HFFc6 (cell line): ENCODE measurements around the gene PAK4. TPM values are rescaled to one million over a fixed set of nuclear protein-coding genes. Genes with fewer than 3 reads are reported as not detected.
"Not testable (repeated sequence)": the region's sequence is repeated elsewhere in the genome, so short reads cannot be mapped to it uniquely, and the experiment has no call there.

Experiments used
- DNase-seq: peaks from one replicate; pipeline ENCODE4 v3.0.0-alpha.2; 2018
- H3K27ac Mint-ChIP-seq: 2 replicates; pipeline ENCODE4 v1.8.0; 2020; ENCODE audit warnings: mild to moderate bottlenecking, mixed read lengths
- H3K27me3 Mint-ChIP-seq: 2 replicates; pipeline ENCODE4 v1.8.0; 2021; ENCODE audit warnings: mild to moderate bottlenecking, moderate library complexity, mixed read lengths; ENCODE audit not compliant: insufficient read depth
- H3K36me3 Mint-ChIP-seq: 2 replicates; pipeline ENCODE4 v1.8.0; 2021; ENCODE audit warnings: low read depth, mixed read lengths
- H3K4me1 Mint-ChIP-seq: 2 replicates; pipeline ENCODE4 v1.8.0; 2020; ENCODE audit warnings: low read depth, mixed read lengths
- H3K4me3 Mint-ChIP-seq: 2 replicates; pipeline ENCODE4 v1.8.0; 2020; ENCODE audit warnings: mild to moderate bottlenecking, moderate library complexity, mixed read lengths
- H3K9me3 Mint-ChIP-seq: 2 replicates; pipeline ENCODE4 v1.8.0; 2020; ENCODE audit warnings: mild to moderate bottlenecking, mixed read lengths
- total RNA-seq, 6 experiments: library from RNA; stranded (reverse); fragmentation: NEBNext Ultra II Directional; extraction: Animal tissue kit (Norgen Biotek cat#: 25700); gene quantifications; 2 replicates in 1 of 6; 3 replicates in 5 of 6; pipeline ENCODE4 v1.2.3, GENCODE V29; 2021
- TF ChIP-seq, protein P1 (sequence below): fragments of 200-600 bp; sonication (generic); IDR thresholded peaks from 2 replicates; pipeline ENCODE4 v1.5.0; 2021; ENCODE audit warnings: antibody characterized with exemption, mild to moderate bottlenecking

The PAK4 gene
- total RNA-seq, 6 experiments from 2014 or later: 35.4 to 40.4 (median 35.8) TPM

DNA sequence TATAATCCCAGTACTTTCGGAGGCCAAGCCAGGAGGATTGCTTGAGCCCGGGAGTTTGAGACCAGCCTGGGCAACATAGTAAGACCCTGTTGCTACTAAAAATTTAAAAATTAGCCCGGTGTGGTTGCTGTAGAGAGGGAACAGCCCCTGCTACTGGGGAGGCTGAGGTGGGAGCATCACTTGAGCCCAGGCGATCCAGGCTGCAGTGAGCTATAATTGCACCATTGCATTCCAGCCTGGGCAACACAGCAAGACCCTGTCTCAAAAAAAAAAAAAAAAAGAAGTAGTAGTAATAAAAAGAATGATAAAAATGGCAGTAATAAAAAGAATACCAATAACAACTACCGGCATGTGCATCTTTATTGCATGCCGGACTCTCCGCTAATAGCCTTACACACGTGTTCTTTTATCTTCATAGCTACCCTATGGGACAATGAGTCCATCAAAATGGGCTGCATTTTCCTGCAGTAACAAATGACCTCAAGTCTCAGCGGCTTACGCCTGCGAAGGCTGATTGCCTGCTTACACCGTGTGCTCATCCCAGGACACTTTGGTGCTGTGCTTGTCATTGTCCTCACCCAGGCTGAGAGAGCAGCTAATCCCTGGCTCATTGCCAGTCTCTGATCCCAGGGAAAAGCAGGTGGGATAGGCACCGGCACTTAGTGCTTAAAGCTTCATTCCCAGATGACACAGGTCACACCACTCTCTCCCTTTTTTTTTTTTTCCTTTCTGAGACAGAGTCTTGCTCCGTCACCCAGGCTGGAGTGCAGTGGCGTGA, 92.8 kb downstream of the PAK4 start:
- no peak for DNase-seq
- H3K27me3 Mint-ChIP-seq: peaks cover 36% of the 10 kb centered on the region
- no peak overlapping the region for H3K4me3 Mint-ChIP-seq
- TF ChIP-seq, protein P1, sequence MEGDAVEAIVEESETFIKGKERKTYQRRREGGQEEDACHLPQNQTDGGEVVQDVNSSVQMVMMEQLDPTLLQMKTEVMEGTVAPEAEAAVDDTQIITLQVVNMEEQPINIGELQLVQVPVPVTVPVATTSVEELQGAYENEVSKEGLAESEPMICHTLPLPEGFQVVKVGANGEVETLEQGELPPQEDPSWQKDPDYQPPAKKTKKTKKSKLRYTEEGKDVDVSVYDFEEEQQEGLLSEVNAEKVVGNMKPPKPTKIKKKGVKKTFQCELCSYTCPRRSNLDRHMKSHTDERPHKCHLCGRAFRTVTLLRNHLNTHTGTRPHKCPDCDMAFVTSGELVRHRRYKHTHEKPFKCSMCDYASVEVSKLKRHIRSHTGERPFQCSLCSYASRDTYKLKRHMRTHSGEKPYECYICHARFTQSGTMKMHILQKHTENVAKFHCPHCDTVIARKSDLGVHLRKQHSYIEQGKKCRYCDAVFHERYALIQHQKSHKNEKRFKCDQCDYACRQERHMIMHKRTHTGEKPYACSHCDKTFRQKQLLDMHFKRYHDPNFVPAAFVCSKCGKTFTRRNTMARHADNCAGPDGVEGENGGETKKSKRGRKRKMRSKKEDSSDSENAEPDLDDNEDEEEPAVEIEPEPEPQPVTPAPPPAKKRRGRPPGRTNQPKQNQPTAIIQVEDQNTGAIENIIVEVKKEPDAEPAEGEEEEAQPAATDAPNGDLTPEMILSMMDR: no peak
- H3K4me1 Mint-ChIP-seq: no peaks in the 10 kb centered on the region
- peaks cover 8% of the 10 kb centered on the region for H3K9me3 Mint-ChIP-seq
- no peak overlapping the region for H3K27ac Mint-ChIP-seq
- H3K36me3 Mint-ChIP-seq: no peaks in the 10 kb centered on the region

DNA sequence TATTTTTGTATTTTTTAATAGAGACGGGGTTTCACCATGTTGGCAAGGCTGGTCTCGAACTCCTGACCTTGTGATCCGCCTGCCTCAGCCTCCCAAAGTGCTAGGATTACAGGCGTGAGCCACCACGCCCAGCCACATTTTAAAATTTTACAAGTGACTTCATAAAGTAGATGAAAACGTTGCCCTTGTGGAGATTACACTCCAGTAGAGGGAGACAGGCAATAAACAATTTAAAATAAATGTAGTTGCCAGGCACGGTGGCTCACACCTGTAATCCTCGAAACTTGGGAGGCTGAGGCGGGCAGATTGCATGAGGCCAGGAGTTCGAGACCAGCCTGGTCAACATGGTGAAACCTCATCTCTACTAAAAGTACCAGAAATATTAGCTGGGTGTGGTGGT, 93.5 kb downstream of the PAK4 start:
- DNase-seq, H3K36me3 Mint-ChIP-seq, H3K9me3 Mint-ChIP-seq, H3K27ac Mint-ChIP-seq, H3K4me3 Mint-ChIP-seq, H3K4me1 Mint-ChIP-seq: not testable (repeated sequence)
- peaks cover 38% of the 10 kb centered on the region for H3K27me3 Mint-ChIP-seq

- H3K9me3 Mint-ChIP-seq: peaks cover 4% of the 10 kb centered on the region; the same call in 1 of the 2 replicates
- TF ChIP-seq, protein P1: no peak
- no peak overlapping the region for H3K4me3 Mint-ChIP-seq
- H3K27me3 Mint-ChIP-seq: peaks cover 41% of the 10 kb centered on the region
- no peaks in the 10 kb centered on the region for H3K4me1 Mint-ChIP-seq
- peak; percentile 40 for DNase-seq
- no peak overlapping the region for H3K27ac Mint-ChIP-seq
- H3K36me3 Mint-ChIP-seq: no peaks in the 10 kb centered on the region
These were observed 98.2 kb downstream of the PAK4 start for GRCh38 chr19:39223703-39224279.

DNA sequence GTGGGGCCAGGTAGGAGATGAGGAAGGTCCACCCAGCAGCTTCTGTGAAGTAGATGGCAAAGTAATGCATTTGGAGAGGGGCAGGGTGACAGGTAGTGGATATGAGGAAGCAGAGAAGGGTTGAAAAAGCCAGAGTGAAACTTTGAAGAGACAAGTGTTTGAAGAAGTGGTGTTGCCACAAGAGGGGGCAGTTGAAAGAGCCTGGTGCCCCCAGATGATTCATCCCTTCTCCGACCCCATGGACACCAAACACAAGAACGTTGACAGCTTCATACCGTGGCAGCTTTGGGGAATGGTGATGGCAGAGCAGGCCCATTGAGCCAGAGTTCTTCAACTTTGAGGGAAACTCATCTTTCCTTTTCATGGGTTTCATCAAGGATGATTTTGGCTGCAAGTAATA, 99.3 kb downstream of the PAK4 start:
- H3K27ac Mint-ChIP-seq: no peak overlapping the region

More for the DNA sequence above, 99.3 kb downstream of the PAK4 start:
- TF ChIP-seq, protein P1: no peak
- no peak overlapping the region for H3K4me3 Mint-ChIP-seq
- DNase-seq: no peak
- no peaks in the 10 kb centered on the region for H3K4me1 Mint-ChIP-seq
- peaks cover 4% of the 10 kb centered on the region; the same call in 1 of the 2 replicates for H3K9me3 Mint-ChIP-seq
- H3K36me3 Mint-ChIP-seq: no peaks in the 10 kb centered on the region
- peaks cover 35% of the 10 kb centered on the region for H3K27me3 Mint-ChIP-seq

Other genes starting within 250 kb of the PAK4 start
- 1 to 10 TPM in 5 of 6 experiments, under 1 TPM in 1; 0.69 to 3.5 (median 1.7) TPM for gene RINL, start 247.5 kb upstream of the PAK4 start, total RNA-seq
- gene SIRT2, start 226.2 kb upstream of the PAK4 start, total RNA-seq: 10 to 100 TPM; 34.9 to 36.4 (median 35.6) TPM
- 10 to 100 TPM; 21.8 to 23.4 (median 22.9) TPM for gene NFKBIB, start 225.8 kb upstream of the PAK4 start, total RNA-seq
- gene CCER2, start 213.6 kb upstream of the PAK4 start, total RNA-seq: under 1 TPM in 1 of 6 experiments, not detected in 5; 0.16 TPM
- 10 to 100 TPM; 18.7 to 25.1 (median 22.7) TPM for gene SARS2, start 195.0 kb upstream of the PAK4 start, total RNA-seq
- 10 to 100 TPM; 58.3 to 75.0 (median 62.2) TPM for gene MRPS12, start 194.8 kb upstream of the PAK4 start, total RNA-seq
- gene FBXO17, start 150.0 kb upstream of the PAK4 start, total RNA-seq: 10 to 100 TPM; 17.5 to 21.5 (median 18.7) TPM
- 1 to 10 TPM in 3 of 6 experiments, under 1 TPM in 3; 0.47 to 2.2 (median 0.90) TPM for gene FBXO27, start 93.2 kb upstream of the PAK4 start, total RNA-seq
- not detected for gene ACP7, start 41.4 kb upstream of the PAK4 start, total RNA-seq
- gene NCCRP1, start 71.2 kb downstream of the PAK4 start, total RNA-seq: not detected
- not detected for gene SYCN, start 78.5 kb downstream of the PAK4 start, total RNA-seq
- not detected for gene IFNL3, start 119.2 kb downstream of the PAK4 start, total RNA-seq
- gene IFNL4, start 123.1 kb downstream of the PAK4 start, total RNA-seq: not detected
- gene IFNL2, start 142.6 kb downstream of the PAK4 start, total RNA-seq: not detected
- gene IFNL1, start 170.6 kb downstream of the PAK4 start, total RNA-seq: not detected
- under 1 TPM in 2 of 6 experiments, not detected in 4; 0.07 to 0.14 TPM for gene LRFN1, start 195.1 kb downstream of the PAK4 start, total RNA-seq
- 1 to 10 TPM in 1 of 6 experiments, under 1 TPM in 5; 0.37 to 1.1 (median 0.77) TPM for gene GMFG, start 210.3 kb downstream of the PAK4 start, total RNA-seq
- 100 to 1,000 TPM; 107 to 133 (median 124) TPM for gene SAMD4B, start 216.6 kb downstream of the PAK4 start, total RNA-seq